MM.1S (cell line): ENCODE results near the gene SNX8.

Experiments
- EZH2 ChIP-seq: fragments of 300-600 bp; sonication (generic); optimal IDR thresholded peaks from 2 replicates; pipeline ENCODE3; 2017; ENCODE audit warnings: low read depth, mild to moderate bottlenecking, antibody characterized with exemption, low read length, mixed read lengths
- TF ChIP-seq, protein P1 (sequence below): fragments of 300-600 bp; sonication (generic); IDR thresholded peaks from 2 replicates; pipeline ENCODE4 v1.5.1; 2016; ENCODE audit warnings: antibody characterized with exemption, low read length, mixed read lengths

DNA sequence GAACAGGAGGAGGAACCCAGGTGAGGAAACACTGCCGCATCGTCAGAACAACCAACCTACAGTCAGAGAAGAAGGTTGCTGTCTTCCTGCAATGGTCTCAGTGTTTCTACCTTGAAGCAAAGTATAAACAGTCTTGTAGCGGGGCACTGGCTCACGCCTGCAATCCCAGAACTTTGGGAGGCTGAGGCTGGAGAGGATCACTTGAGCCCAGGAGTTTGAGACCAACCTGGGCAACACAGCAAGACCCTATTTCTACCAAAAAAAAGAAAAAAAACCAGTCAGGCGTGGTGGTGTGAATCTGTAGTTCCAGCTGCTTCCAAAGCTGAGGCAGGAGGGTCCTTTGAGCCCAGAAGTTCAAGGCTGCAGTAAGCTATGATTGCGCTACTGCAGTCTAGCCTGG, 23.4 kb downstream of the SNX8 start:
- TF ChIP-seq, protein P1, sequence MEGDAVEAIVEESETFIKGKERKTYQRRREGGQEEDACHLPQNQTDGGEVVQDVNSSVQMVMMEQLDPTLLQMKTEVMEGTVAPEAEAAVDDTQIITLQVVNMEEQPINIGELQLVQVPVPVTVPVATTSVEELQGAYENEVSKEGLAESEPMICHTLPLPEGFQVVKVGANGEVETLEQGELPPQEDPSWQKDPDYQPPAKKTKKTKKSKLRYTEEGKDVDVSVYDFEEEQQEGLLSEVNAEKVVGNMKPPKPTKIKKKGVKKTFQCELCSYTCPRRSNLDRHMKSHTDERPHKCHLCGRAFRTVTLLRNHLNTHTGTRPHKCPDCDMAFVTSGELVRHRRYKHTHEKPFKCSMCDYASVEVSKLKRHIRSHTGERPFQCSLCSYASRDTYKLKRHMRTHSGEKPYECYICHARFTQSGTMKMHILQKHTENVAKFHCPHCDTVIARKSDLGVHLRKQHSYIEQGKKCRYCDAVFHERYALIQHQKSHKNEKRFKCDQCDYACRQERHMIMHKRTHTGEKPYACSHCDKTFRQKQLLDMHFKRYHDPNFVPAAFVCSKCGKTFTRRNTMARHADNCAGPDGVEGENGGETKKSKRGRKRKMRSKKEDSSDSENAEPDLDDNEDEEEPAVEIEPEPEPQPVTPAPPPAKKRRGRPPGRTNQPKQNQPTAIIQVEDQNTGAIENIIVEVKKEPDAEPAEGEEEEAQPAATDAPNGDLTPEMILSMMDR = no peak
- TF ChIP-seq EZH2 = no peak
